Kasumi-1 (cell line): ENCODE measurements around the gene SLC9A8.

Experiments used
- DNase-seq, 2 experiments: peaks; one replicate each; lab custom pipeline; 2025; lab: John Stamatoyannopoulos, UW

Gene SLC9A8

DNA sequence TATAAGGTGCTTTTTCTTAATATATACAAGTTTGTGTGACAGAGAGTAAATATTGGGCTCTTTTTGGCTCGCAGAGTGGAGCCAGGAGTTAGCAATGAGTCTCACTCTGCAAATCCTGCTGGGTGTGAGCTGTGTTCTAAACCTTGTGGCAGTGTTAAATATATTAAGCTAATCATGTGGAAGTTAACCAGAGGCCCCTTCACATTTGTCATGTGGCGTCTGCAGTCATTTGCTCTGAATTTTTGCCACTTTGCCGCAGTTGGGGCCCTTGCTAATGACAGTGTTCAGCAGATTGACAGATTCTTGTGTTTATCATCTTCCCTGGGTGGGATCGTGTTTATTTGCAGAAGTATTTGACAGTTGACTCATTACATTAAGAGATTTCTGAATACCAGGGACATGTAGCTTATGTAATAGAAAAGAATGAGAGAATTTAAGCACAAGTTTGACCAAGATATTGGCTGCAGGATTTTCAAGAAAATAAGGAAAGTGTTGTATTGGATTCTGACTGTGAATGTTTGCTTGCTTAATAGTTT lies 64.8 kb downstream of the SLC9A8 start:
- DNase-seq: no peak

DNA sequence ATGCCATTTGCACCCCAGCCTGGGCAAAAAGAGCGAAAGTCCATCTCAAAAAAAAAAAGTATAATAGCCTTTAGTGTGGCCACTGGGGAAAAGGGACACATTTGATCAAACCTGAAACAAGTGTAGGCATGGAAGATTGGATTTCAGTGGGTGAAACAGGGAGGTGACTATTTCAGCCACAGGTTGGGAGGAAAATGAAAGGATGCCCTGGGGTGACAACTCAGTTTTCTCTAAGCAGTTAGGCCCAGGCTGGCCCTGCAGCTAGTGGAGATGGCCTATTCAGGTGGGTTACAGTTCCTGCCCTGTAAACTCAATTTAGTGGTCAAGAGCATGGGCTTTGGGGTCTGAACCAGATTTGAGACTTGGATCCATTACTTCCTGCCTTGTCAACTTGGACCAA lies 66.3 kb downstream of the SLC9A8 start:
- no peak for DNase-seq

DNA sequence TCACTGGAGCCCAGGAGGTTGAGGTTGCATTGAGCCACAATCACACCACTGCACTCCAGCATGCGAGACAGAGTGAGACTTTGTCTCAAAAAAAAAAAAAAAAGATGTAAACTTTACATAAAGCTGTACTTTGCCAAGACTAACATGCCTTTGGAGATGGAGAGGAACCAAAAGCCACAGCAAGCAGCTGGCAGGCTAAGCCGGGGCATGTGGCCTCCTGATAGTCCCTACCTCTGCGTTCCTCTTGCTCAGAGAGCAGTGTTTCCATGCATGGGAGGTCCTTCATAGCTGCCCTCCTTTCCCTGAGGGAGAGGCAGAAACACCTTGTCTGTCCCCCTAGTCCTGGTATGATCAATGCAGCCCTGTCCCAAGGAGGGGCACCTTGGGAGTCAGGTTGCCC lies 67.5 kb downstream of the SLC9A8 start:
- DNase-seq: no peak

DNA sequence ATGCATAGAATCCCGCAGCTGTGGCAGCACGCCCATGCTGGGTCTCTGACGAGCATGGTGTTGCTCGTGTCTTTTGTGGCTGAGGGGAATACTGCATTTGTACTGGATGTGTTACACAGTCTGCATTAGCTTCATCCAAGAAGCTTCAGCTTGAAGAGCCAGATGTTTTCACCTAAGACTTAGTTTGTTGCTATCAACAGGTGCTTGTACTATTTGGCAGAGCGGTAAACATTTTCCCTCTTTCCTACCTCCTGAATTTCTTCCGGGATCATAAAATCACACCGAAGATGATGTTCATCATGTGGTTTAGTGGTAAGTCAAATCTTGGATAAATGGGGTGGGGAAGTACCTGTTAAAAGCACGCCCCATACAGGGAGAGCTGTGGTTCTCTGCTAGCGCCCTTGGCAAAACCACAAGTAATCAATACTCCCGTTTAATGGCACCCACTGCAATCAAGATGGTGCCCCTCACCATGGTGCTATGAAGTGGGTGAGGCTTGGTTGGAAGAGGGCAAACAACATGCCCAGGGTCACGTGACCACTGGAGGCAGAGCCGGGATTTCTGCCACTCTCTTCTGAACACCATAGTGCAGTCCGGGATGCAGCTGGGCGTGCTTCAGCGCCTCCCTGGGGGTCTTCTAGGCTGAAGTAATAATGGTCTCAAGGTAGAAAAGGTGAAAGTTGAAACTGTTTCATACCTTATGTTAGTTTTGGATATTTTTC lies 68.3 kb downstream of the SLC9A8 start:
- DNase-seq: no peak

DNA sequence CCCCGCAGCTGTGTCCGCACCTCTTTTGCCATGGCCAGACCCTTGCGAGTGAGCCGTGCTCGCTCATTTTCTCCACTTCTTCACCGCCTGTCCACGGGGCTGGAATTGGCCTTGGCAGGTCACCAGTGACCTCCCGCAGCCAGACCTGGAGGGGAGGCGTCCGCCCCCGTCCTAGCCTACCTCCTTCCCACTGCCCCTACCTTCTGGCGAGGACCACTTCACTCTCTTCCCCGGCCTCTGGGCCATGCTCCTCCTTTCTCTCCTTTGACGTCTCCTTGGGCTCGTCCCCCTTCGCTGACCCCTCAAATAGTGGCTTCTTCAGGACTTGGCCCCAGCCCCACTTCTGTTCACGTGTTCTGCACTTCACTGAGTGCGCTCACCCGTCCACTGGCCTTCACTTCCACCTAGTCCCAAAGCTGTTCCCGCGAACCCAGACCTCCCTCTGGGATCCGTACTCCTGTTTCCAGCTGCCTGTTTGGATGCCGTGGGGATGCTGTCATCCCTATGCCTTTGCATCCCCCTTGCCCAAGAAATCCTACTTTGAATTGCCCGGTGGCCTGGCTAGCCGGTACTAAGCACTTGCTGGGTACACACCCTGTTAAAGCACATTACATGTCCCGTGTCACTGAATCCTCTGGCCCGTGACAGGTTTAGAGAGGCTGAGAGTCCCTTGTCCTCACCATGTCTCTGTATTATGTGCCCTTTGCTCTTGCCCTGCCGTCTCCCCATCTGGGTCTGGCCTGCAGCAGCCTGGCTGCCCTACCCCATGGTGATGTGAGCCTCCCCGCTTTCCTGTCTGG lies 69.7 kb downstream of the SLC9A8 start:
- DNase-seq: no peak

DNA sequence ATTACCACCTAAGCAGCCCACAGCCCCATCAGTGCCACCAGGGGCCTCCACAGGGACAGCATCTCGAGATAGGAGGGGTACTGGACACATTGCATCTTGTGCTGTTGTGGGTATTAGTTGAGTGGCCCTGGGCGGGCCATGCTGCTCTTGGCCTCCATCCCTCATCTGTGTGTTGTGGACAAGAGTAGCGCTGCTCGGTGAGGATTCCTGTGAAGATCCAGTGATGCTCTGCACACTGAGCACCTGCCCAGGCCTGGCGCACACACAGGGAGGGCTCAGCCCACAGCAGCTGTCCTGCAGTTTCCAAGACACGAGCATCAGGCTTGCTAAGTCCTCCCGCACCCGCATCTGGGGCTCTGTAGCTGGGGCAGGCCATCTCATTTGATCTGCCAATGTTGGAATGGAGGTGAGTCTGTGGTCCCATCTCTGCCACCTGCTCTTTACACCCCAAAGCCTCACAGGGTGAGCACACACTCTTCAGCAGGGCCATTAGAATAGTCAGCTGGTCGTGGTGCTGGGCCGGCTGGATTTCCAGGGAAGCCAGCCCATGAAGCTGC lies 70.7 kb downstream of the SLC9A8 start:
- no peak for DNase-seq

DNA sequence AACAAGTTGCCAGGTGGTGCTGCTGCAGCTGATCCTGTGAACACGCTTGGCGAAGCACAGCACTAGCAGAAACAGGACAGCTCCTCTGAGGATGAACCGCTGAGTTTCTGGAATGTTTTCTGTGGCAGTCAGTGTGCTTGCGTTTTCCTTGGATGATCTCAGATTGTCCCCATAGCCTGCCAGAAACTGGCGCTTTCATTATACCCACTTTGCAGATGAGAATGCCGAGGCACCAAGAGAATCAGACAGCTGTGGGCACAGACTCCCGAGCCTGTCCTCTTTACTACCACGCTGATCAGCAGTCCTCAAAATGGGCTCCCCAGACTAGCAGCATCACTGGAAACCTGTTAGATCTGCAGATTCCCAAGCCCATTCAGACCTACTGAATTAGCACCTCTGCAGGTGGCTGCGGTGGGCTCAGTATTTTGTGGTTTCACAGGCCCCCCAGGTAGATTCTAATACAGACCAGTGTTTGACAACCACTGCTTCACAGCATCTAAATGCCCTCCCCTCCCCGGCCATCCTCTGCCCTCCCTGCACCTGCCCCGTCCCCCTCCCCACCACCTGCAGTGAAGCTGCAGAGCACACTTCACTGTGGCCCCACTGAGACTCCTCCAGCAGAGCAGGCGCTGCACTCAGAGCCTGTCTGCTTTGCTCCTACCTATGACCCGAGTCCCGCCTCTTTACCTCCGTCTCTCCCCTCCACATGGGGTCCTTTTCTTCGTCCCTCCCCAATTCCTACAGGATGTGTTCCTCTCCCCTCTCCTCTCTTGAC lies 73.1 kb downstream of the SLC9A8 start:
- DNase-seq: no peak

DNA sequence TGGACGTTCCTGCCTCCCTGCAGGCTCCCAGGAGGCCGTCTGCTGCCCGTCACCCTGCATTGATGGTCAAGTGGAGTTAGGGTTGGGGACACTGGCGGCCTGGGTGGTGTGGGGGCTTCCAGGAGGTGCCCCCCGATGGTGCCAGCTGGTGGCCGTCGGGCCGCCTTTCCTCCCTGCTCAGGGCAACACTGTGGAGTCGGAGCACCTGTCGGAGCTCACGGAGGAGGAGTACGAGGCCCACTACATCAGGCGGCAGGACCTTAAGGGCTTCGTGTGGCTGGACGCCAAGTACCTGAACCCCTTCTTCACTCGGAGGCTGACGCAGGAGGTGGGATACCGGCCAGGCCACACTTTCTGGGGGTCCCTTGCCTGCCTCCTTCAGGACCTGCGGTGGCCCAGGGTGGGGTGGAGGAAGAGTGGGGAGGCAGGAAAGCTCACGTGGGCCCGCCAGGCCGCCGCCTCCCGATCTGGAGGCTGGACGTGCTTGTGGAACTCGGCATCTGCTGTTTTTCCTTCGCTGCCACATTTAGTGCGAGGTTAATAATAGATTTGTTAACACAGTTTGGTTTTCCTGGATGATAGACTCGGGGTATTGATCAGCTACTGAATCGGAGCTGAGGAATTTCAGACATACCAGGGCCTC lies 74.1 kb downstream of the SLC9A8 start:
- no peak for DNase-seq

DNA sequence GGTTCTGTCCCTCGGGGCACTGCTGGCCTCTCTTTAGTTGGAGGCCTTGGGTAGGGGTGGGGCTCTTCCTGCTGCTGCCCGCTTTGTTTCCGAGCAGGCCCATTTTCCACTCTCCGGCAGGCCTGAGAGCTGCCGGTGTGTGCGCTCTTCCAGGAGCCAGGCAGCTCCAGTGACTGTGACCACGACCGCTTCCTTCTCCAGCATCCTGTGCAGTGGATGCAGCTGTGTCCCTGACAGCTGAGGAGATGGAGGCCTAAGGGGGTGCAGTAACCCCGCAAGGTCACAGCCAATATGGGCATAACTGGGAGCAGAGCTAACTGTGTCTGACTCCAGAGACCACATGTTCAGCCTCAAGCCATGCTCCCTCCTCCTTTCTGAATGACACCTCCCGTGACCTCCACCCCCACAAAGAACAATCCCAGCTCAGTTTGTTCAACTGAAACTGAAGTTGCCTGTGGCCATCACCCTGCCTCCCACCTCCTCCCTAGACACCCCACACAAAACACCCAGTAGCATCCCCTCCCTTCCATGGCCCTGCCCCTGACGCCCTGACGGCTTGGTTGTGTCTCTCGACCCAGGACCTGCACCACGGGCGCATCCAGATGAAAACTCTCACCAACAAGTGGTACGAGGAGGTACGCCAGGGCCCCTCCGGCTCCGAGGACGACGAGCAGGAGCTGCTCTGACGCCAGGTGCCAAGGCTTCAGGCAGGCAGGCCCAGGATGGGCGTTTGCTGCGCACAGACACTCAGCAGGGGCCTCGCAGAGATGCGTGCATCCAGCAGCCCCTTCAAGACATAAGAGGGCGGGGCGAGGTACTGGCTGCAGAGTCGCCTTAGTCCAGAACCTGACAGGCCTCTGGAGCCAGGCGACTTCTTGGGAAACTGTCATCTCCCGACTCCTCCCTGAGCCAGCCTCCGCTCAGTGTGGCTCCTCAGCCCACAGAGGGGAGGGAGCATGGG lies 74.9 kb downstream of the SLC9A8 start:
- no peak for DNase-seq

DNA sequence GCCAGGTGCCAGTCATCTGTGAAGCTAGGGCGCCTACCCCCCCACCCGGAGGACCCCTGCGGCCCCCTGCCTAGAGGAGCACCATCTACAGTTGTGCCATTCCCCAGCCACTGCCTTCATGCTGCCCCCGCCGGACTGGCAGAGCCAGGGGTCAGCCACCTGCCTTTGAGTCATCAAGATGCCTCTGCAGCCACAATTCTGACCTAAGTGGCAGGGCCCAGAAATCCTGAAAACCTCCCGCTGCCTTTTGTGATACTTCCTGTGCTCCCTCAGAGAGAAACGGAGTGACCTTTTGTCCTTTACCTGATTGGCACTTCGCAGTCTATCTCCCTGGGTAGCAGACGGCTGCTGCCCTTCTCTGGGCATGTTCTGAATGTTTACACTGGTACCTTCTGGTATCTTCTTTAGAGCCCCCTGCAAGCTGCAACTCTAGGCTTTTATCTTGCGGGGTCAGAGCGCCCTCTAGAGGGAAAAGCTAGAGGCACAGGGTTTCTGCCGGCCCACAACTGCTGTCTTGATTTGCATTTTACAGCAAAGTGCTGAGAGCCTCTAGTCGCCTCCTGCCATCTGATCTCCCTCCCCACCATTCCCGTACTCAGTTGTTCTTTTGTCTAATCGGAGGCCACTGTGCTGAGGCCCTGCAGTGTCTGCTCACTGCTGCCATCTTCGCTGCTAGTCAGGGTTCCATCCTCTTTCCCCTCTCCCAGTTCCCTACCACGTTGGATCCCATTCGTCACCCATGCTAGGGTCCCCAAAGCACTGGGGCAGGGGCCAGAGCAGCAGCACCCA lies 75.8 kb downstream of the SLC9A8 start:
- DNase-seq: peak; percentile 60 to 78

DNA sequence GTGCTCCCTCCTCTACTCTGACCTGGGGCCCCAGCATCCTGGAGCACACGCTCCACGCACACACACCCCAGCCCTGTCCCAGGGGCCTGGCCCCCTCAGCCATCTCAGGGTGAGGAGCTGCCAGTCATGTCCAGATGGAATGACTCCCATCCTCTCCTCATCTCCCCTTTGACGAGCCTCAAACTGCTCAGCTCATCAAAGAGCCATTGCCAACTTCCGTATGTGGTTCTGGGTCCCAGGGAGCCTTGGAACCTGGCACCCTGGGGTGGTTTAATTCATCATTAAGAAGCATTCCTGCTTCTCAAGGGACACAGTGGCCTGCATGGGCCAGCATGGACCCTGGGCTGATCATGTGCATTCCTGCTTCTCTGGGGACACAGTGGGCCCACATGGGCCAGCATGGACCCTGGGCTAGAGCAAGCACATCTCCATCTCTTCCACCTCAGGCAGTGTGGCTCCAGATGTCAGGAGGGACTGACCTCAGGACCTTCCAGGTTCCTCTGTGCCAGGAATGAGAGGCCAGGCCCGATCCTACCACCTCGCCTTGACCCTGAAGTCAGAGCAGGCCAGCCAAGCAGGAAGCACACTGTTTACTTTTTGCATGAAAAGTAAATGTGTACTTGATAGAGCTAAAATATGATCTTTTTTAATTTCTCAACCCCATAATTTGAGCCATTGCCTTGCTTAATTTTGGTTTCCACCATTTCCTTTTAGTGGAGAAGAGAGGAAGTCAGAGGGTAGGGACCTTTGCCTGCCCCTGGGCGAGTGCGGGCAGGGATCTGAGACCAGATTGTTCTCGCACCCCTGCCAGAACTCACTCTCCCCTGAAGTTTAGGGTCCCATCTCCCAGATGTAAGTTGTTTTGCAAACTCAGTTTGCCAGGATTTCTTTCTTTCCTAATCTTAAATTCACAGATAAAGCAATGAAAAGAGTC lies 76.6 kb downstream of the SLC9A8 start:
- DNase-seq: peak in 1 of 2 experiments; percentile 6

DNA sequence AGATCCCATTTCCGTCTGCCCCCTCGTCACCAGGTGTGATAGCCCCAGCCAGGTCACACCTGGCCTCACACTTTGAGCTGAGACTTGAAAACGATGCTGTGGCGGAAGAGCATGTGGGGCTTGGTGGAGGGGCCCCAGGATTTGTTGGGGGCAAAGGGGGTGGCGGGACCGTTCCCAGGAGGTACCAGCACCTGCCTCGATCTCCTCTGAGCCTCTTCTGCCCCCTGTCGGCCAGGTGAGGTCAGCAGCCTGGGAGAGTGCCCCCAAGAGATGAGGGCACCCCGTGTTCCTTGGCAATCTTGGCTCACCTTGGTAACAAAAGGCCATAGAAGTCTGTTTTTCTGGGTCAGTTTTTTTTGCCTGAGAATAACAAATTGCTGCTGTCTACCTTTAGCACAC lies 77.3 kb downstream of the SLC9A8 start:
- DNase-seq: no peak

DNA sequence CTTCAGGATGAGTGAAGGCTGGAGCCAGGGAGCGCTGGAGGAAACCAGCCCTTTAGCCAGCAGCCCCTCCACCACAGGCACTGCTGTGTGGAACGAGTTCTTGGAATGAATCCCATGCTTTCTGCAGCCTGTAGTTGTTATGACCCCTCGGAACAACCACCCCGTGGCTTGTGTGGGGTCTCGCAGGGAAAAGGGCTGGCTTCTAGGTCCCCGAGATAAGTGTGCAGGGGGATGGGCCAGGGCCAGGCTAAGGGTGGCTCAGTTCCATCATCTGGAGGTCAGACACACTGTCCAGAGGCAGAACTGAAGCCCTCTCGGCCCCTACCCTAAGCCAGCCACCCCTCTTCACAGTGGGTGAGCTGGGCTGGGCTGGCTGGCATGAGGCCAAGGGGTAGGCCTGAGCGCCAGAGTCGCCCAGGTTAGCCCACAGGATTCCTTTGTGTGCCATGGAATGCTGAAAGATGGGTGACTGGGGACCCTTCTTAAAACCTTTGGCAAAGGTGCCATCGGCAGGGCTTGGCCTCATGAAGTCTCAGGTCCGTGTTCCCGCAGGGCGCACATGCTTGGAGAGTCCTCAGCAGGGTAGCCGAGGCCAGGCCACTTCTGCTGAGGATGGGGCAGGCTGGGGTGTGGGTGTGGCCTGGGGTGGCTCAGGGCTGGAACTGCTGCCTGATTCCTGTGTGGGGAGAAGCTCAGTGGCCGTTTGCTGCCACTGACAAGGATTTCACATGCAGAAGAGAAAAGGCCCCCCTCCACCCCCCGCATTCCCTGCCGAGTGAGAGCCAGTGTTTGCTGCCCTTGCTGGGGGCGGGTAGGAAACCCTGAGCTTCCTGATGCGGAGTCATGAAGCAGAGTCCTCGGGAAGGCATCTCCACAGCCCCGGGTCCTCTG lies 78.1 kb downstream of the SLC9A8 start:
- DNase-seq: no peak

DNA sequence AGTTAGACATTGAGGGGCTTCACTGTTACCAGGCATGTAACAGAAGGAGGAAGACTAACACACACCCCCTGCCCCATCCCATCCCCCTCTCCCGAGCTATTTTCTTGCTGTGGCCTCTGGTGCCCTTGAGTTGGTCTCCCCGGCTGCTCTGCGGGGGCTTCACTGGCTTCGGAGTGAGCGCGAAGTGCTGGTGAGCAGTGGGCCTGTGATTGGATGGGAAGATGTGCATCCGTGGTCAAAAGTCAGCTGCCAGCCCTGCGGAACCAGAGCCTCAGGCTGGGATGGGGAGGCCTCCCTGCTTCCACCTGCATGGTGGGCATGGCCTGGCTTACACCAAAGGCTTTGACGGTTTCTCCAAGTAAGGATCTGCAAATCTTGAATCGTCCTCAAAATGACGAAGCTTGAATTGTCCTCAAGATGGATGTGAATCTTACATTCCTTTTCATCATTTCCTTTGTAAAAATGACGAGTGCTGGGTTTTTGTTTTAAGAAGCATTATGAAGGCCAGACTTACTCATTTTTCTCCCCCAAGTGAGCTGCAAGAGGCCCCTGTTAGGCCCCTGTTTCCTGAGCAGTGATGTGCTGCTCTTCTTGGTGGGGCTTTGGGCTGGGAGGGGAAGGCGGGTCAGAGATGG lies 79.0 kb downstream of the SLC9A8 start:
- DNase-seq: no peak

DNA sequence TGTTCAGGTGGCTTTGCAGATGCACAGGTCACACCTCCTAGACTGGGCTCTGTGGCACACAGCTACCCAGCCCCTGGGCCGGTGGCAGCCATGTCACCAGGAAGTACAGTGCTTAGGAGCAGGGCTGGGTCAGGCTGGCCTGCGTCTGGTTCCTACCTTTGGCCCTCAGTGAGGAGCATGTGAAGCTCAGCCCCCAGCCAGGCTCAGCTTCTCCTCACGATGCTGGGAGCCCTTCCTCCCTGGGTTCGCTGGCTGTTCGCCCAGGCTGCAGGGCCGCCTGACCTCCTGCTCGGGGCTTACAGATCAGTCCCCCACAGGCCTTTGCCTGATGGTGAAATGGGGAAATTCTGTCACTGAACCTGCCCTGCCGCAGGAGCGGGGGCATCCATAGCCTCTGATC lies 79.6 kb downstream of the SLC9A8 start:
- DNase-seq: no peak

DNA sequence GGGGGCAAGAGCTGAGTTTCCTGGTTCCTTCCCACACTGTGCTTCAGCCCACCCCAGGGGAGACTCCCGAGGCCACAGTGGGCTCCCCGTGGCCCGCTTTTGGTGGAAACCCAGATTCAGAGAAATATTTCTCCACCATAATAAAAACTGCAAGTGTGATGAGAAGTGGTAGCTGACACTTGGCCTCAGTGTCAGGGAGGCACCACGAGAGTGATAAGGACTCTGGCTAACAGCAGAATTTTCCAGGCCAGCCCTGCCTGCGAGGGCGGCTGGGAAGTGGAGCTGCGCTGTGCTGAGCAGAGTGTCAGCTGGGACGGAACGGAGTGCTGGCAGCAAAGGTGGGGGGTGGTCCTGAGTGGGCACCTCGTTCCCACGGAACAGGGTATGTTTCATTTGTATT lies 80.2 kb downstream of the SLC9A8 start:
- DNase-seq: no peak
